ENCODE data around the gene HAX1. TPM values are rescaled to one million over a fixed set of nuclear protein-coding genes. Genes with fewer than 3 reads are reported as not detected.

HAX1 gene
- total and polyA plus RNA-seq, 2 experiments from 2014 or later = 73.2 to 92.0 TPM

- TF ChIP-seq ZNF114 (CRISPR knock-in tag; IDR thresholded peaks at IDR 0.05) (no peak), JUNB (IDR thresholded peaks at IDR 0.05; ENCODE audit: unreplicated experiment) (no peak), CREB1 (CRISPR knock-in tag; IDR thresholded peaks at IDR 0.05; ENCODE audit: low read depth) (no peak), ETS1 (IDR thresholded peaks at IDR 0.05) (no peak), NANOG (IDR thresholded peaks at IDR 0.05; ENCODE audit: borderline replicate concordance) (no peak), STAT1 (IDR thresholded peaks at IDR 0.05; ENCODE audit: unreplicated experiment) (no peak)
Measured at GRCh38 chr1:154264454-154264853, 8.0 kb upstream of the HAX1 start (continued).

GRCh38 chr1:154265586-154265985 lies 6.8 kb upstream of the HAX1 start:
- TF ChIP-seq POLR2AphosphoS5 (IDR thresholded peaks at IDR 0.05; ENCODE audit: low read depth) (no peak), ZNF114 (CRISPR knock-in tag; IDR thresholded peaks at IDR 0.05) (no peak), REST (IDR thresholded peaks at IDR 0.05; ENCODE audit: unreplicated experiment) (no peak), EZH2 (IDR thresholded peaks at IDR 0.05; ENCODE audit: low read depth, unreplicated experiment) (no peak), CTCF (conservative IDR thresholded peaks at IDR 0.05; ENCODE audit: low read depth in 2 of 2) (no peak), NANOG (IDR thresholded peaks at IDR 0.05; ENCODE audit: borderline replicate concordance) (no peak), ETS1 (IDR thresholded peaks at IDR 0.05) (no peak), JUNB (IDR thresholded peaks at IDR 0.05; ENCODE audit: unreplicated experiment) (no peak)
- Histone ChIP-seq H3K4me2 (no peak overlapping the region), H2AFZ (no peak overlapping the region), H3K4me1 (ENCODE audit: insufficient read depth) (no peaks in the 10 kb centered on the region), H3K36me3 (ENCODE audit: insufficient read depth) (peaks cover 57% of the 10 kb centered on the region), H3K27ac (ENCODE audit: low read depth) (no peak overlapping the region), H3K27me3 (ENCODE audit: insufficient read depth) (no peaks in the 10 kb centered on the region), H3K79me2 (replicated peaks; ENCODE audit: insufficient read depth) (peaks cover 27% of the 10 kb centered on the region; the same call in 1 of the 2 replicates), H4K20me1 (replicated peaks; ENCODE audit: insufficient read depth) (peaks cover 32% of the 10 kb centered on the region), H3F3A (replicated peaks; ENCODE audit: low read depth) (peaks cover 40% of the 10 kb centered on the region), H3K4me3 (no peak overlapping the region), H3K9me2 (ENCODE audit: insufficient read depth) (no peaks in the 10 kb centered on the region)
- H3K36me3 Mint-ChIP-seq (ENCODE audit: low read depth) = peaks cover 74% of the 10 kb centered on the region
- peaks cover 1% of the 10 kb centered on the region for H3K27me3 Mint-ChIP-seq (ENCODE audit: insufficient read depth, low read depth, poor library complexity)
- H3K4me3 Mint-ChIP-seq = no peak overlapping the region
- no peak overlapping the region for H3K27ac Mint-ChIP-seq
- no peaks in the 10 kb centered on the region for H3K9me3 Mint-ChIP-seq
- DNase-seq (ENCODE audit: low spot score) (no peak), ATAC-seq (no peak)
- H3K4me1 Mint-ChIP-seq = no peaks in the 10 kb centered on the region
